WTC11 (cell line): ENCODE results near the gene RYR1. TPM values are rescaled to one million over a fixed set of nuclear protein-coding genes. Genes with fewer than 3 reads are reported as not detected.
A peak's percentile ranks its signal among the peaks of the same experiment; 100 is the strongest.

Experiments
- ATAC-seq: fragments of 200-7000 bp; cut with Tn5 transposase; 2 replicates; pipeline ENCODE4 v1.10.0; 2021; ENCODE audit warnings: mild to moderate bottlenecking, moderate library complexity
- CTCF ChIA-PET: fragments of 300-600 bp; sonication (Branson Sonifier 250); formaldehyde crosslinking; loops from one replicate; lab custom pipeline; 2021; ENCODE audit warnings: antibody characterized with exemption; lab: Charles Lee
- POLR2A ChIA-PET: fragments of 350-600 bp; sonication (Branson Sonifier 250); formaldehyde crosslinking; loops from one replicate; lab custom pipeline; 2021; ENCODE audit warnings: antibody characterized with exemption; lab: Charles Lee
- DNase-seq: peaks from one replicate; pipeline ENCODE4 v3.0.0; 2021; ENCODE audit warnings: low spot score
- H3K27ac Mint-ChIP-seq: 2 replicates; pipeline ENCODE4 v1.8.0; 2021; ENCODE audit warnings: mixed read lengths
- H3K27me3 Mint-ChIP-seq: 2 replicates; pipeline ENCODE4 v1.8.0; 2021; ENCODE audit warnings: low read depth, mild to moderate bottlenecking, moderate library complexity, mixed read lengths
- H3K36me3 Mint-ChIP-seq: 2 replicates; pipeline ENCODE4 v1.8.0; 2021; ENCODE audit warnings: mixed read lengths
- H3K4me1 Mint-ChIP-seq: 2 replicates; pipeline ENCODE4 v1.8.0; 2022; ENCODE audit warnings: mixed read lengths
- H3K4me3 Mint-ChIP-seq: 2 replicates; pipeline ENCODE4 v1.8.0; 2021; ENCODE audit warnings: mild to moderate bottlenecking, moderate library complexity, mixed read lengths
- H3K9me3 Mint-ChIP-seq: 2 replicates; pipeline ENCODE4 v1.8.0; 2021; ENCODE audit warnings: mixed read lengths
- CBFB ChIP-seq: sonication (generic); formaldehyde crosslinking; IDR thresholded peaks from 2 replicates; pipeline ENCODE4 v1.8.1; 2022; ENCODE audit warnings: mild to moderate bottlenecking, low read depth, missing genetic modification reagents
- FOXP4 ChIP-seq: sonication (generic); formaldehyde crosslinking; IDR thresholded peaks from 2 replicates; pipeline ENCODE4 v1.8.0; 2022; ENCODE audit warnings: mild to moderate bottlenecking, missing genetic modification reagents
- GABPB1 ChIP-seq: sonication (generic); formaldehyde crosslinking; IDR thresholded peaks from 2 replicates; pipeline ENCODE4 v1.8.1; 2023; ENCODE audit warnings: mild to moderate bottlenecking, missing genetic modification reagents
- HMGXB4 ChIP-seq: sonication (generic); formaldehyde crosslinking; IDR thresholded peaks from 2 replicates; pipeline ENCODE4 v1.8.1; 2023; ENCODE audit warnings: mild to moderate bottlenecking, moderate library complexity, missing genetic modification reagents
- JUN ChIP-seq: sonication (generic); formaldehyde crosslinking; IDR thresholded peaks from 2 replicates; pipeline ENCODE4 v1.8.0; 2023; ENCODE audit warnings: mild to moderate bottlenecking, missing genetic modification reagents
- MYBL2 ChIP-seq: sonication (generic); formaldehyde crosslinking; IDR thresholded peaks from 2 replicates; pipeline ENCODE4 v1.8.1; 2023; ENCODE audit warnings: mild to moderate bottlenecking, moderate library complexity, missing genetic modification reagents
- NFE2L1 ChIP-seq: sonication (generic); formaldehyde crosslinking; IDR thresholded peaks from 2 replicates; pipeline ENCODE4 v1.8.1; 2023; ENCODE audit warnings: missing genetic modification reagents
- PRRX2 ChIP-seq: fragments of 250-450 bp; sonication (Bioruptor Pico); IDR thresholded peaks from 2 replicates; pipeline ENCODE4 v1.8.0; 2021; ENCODE audit warnings: mild to moderate bottlenecking
- SP1 ChIP-seq: sonication (generic); formaldehyde crosslinking; conservative IDR thresholded peaks from 2 replicates; pipeline ENCODE4 v1.8.1; 2022; ENCODE audit warnings: missing genetic modification reagents
- TP53 ChIP-seq: sonication (generic); formaldehyde crosslinking; IDR thresholded peaks from 2 replicates; pipeline ENCODE4 v1.8.1; 2023; ENCODE audit warnings: mild to moderate bottlenecking, missing genetic modification reagents
- USF1 ChIP-seq: sonication (generic); formaldehyde crosslinking; IDR thresholded peaks from 2 replicates; pipeline ENCODE4 v1.8.0; 2022; ENCODE audit warnings: mild to moderate bottlenecking, missing genetic modification reagents
- ZNF317 ChIP-seq: sonication (generic); formaldehyde crosslinking; IDR thresholded peaks from 2 replicates; pipeline ENCODE4 v1.8.1; 2023; ENCODE audit warnings: low read depth, mild to moderate bottlenecking, moderate library complexity, missing genetic modification reagents, borderline replicate concordance
- ZNF416 ChIP-seq: fragments of 250-450 bp; sonication (Bioruptor Pico); IDR thresholded peaks from 2 replicates; pipeline ENCODE4 v1.9.0; 2021; ENCODE audit warnings: mild to moderate bottlenecking, inconsistent platforms
- ZNF425 ChIP-seq: fragments of 250-450 bp; sonication (Bioruptor Pico); conservative IDR thresholded peaks from 2 replicates; pipeline ENCODE4 v1.9.0; 2021; ENCODE audit warnings: mild to moderate bottlenecking
- ZNF512 ChIP-seq: sonication (generic); formaldehyde crosslinking; IDR thresholded peaks from 2 replicates; pipeline ENCODE4 v1.8.1; 2022; ENCODE audit warnings: missing genetic modification reagents, borderline replicate concordance
- total RNA-seq: library from RNA; stranded (reverse); gene quantifications from 3 replicates; pipeline ENCODE4 v1.2.3, GENCODE V29; 2021
- TF ChIP-seq, protein P1 (sequence below): sonication (generic); formaldehyde crosslinking; IDR thresholded peaks from 2 replicates; pipeline ENCODE4 v1.8.0; 2023; ENCODE audit warnings: mild to moderate bottlenecking, missing genetic modification reagents
- TF ChIP-seq, protein P2 (sequence below): sonication (generic); formaldehyde crosslinking; IDR thresholded peaks from 2 replicates; pipeline ENCODE4 v1.8.1; 2022; ENCODE audit warnings: mild to moderate bottlenecking, moderate library complexity, missing genetic modification reagents

The RYR1 gene
- total RNA-seq, 1 experiment from 2014 or later = 24.2 TPM

DNA sequence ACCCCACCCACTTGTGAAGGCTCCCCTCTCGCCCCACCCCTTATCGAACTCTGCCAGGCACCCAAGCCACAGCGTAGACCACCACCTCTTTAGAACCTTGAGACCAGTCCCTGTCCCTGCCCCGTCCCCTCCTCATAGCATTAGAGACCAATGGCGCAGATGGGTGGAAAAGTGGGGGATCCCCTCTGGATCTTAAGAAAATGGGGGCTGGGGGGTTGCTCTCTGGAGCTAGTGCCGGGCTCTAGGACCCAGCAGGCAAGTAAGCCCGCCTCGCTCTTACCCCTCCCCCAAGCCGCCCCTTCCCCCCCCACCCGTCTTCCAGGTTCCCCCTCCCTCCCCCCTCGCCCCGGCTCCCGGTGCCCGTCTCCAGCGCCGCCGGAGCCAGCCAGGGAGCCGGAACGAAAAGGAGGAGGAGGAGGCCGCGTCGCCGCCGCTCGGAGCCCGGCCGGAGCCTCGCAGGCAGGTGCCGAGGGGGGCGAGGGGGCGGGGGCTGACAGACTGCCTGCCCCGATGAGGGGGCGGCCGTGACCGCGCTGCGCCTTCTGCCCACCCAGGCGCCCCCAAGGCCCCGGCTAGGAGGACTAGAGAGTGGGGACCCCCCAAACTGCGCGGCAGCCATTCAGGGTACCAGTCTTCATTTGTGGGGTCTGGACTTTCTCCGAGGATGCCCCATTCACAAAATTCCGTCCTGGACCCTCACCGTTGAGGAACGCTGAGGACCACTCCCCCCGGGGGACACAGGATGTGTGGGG lies 45.0 kb upstream of the RYR1 start, which contains the start of gene SPRED3:
Gene SPRED3, plus strand, starts transcription at position 349 of the 752 bp plus-strand sequence. CDS start 1,606 bp downstream, outside the sequence.
- peak within 1 kb of the TSS; percentile 97 for H3K27ac Mint-ChIP-seq
- H3K9me3 Mint-ChIP-seq = no peaks in the 10 kb centered on the region
- DNase-seq (peak; percentile 73), ATAC-seq (peak; percentile 0; the same call in 1 of the 2 replicates)
- H3K27me3 Mint-ChIP-seq = peaks cover 3% of the 10 kb centered on the region; the same call in 1 of the 2 replicates
- peaks cover 28% of the 10 kb centered on the region for H3K4me1 Mint-ChIP-seq
- peak within 1 kb of the TSS; percentile 85 for H3K4me3 Mint-ChIP-seq
- ChIA-PET POLR2A (interaction anchor here (0.8 to 2.3 kb wide), 14 partner anchors 14 to 482 kb away, joined by 3 to 27 read pairs (median 4); partner anchors contain the start of genes ACTN4, FAM98C, PSMD8 and SIPA1L3), CTCF (interaction anchor here (0.7 to 5.4 kb wide), 23 partner anchors 14 to 486 kb away, joined by 3 to 110 read pairs (median 5); partner anchors contain the start of genes CATSPERG, FAM98C, KCNK6 and PPP1R14A)
- peaks cover 23% of the 10 kb centered on the region for H3K36me3 Mint-ChIP-seq
- TF ChIP-seq TP53 (CRISPR knock-in tag) (0 out of 2 replicates have a peak, but pooled peaks have one; percentile 39), GABPB1 (CRISPR knock-in tag) (no peak), ZNF512 (CRISPR knock-in tag) (no peak), CBFB (CRISPR knock-in tag) (no peak), NFE2L1 (CRISPR knock-in tag) (no peak), ZNF416 (no peak), HMGXB4 (CRISPR knock-in tag) (peak; percentile 45; the same call in 1 of the 2 replicates), SP1 (0 out of 2 replicates have a peak, but pooled peaks have one; percentile 47), ZNF317 (CRISPR knock-in tag) (0 out of 2 replicates have a peak, but pooled peaks have one; percentile 5), PRRX2 (CRISPR knock-in tag) (no peak), MYBL2 (0 out of 2 replicates have a peak, but pooled peaks have one; percentile 40)
- TF ChIP-seq, all 79 proteins: peak for 5

- H3K36me3 Mint-ChIP-seq = peaks cover 24% of the 10 kb centered on the region
- peak overlapping the region; percentile 87 for H3K27ac Mint-ChIP-seq
- DNase-seq = peak; percentile 59
- H3K9me3 Mint-ChIP-seq = no peaks in the 10 kb centered on the region
- H3K4me1 Mint-ChIP-seq = peaks cover 33% of the 10 kb centered on the region
- CTCF ChIA-PET = interaction anchor here (0.7 to 3.9 kb wide), 5 partner anchors 14 to 155 kb away, joined by 3 to 110 read pairs (median 8); partner anchors contain the start of genes FAM98C and PSMD8
- peaks cover 3% of the 10 kb centered on the region; the same call in 1 of the 2 replicates for H3K27me3 Mint-ChIP-seq
- H3K4me3 Mint-ChIP-seq = peak overlapping the region; percentile 83
- POLR2A ChIA-PET = interaction anchor here (0.7 to 1.5 kb wide), 4 partner anchors 13 to 178 kb away, joined by 3 to 9 read pairs (median 4); partner anchors contain the start of genes FAM98C and PSMD8
- ATAC-seq = no peak
- TF ChIP-seq ZNF425 (CRISPR knock-in tag) (no peak), FOXP4 (CRISPR knock-in tag) (peak; percentile 56; the same call in 1 of the 2 replicates), ZNF317 (CRISPR knock-in tag) (0 out of 2 replicates have a peak, but pooled peaks have one; percentile 2), USF1 (CRISPR knock-in tag) (peak; percentile 95), JUN (no peak)
- TF ChIP-seq, protein P1, sequence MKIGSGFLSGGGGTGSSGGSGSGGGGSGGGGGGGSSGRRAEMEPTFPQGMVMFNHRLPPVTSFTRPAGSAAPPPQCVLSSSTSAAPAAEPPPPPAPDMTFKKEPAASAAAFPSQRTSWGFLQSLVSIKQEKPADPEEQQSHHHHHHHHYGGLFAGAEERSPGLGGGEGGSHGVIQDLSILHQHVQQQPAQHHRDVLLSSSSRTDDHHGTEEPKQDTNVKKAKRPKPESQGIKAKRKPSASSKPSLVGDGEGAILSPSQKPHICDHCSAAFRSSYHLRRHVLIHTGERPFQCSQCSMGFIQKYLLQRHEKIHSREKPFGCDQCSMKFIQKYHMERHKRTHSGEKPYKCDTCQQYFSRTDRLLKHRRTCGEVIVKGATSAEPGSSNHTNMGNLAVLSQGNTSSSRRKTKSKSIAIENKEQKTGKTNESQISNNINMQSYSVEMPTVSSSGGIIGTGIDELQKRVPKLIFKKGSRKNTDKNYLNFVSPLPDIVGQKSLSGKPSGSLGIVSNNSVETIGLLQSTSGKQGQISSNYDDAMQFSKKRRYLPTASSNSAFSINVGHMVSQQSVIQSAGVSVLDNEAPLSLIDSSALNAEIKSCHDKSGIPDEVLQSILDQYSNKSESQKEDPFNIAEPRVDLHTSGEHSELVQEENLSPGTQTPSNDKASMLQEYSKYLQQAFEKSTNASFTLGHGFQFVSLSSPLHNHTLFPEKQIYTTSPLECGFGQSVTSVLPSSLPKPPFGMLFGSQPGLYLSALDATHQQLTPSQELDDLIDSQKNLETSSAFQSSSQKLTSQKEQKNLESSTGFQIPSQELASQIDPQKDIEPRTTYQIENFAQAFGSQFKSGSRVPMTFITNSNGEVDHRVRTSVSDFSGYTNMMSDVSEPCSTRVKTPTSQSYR (CRISPR knock-in tag) = peak; percentile 73
- TF ChIP-seq, protein P2, sequence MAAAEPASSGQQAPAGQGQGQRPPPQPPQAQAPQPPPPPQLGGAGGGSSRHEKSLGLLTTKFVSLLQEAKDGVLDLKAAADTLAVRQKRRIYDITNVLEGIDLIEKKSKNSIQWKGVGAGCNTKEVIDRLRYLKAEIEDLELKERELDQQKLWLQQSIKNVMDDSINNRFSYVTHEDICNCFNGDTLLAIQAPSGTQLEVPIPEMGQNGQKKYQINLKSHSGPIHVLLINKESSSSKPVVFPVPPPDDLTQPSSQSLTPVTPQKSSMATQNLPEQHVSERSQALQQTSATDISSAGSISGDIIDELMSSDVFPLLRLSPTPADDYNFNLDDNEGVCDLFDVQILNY = peak; percentile 44; the same call in 1 of the 2 replicates
These were observed 44.2 kb upstream of the RYR1 start for GRCh38 chr19:38389101-38389925.
